Measurements from ENCODE around the gene TAF8.

TAF8 gene

DNA sequence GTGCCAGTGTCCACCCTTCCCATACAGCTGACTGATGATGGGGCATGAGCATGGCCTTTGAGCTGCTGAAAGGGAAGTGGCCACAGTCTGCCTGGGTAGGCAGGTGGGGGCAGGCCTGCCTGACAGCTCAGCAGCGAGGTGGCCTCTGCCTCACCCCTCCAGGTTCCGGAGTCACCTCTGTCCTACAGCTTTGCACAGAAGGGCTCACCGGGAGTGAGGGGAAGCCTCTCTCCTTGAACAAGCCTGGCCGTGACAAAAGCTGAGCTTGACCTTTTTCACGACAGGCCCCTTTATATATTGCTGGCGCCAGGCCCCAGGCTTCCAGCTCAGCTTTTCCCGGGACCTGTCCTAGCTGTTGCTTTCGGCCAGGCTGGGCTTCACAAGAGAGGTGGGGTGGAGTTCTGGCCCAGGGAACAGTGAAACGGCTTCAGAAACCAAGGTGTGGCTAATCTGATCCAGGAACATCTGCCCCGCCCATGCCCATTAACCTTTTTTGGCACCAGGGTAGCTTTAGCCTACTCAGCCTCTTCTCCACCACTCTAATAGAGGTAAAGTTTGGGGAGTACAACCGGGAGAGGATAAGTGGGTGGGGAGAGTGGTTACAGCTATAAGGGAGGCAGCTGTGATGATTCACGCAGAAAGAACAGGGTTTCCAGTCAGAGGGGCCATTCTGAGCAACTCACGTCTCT lies 49.2 kb downstream of the TAF8 start:
- DNase-seq (ENCODE audit: low spot score) = no peak

DNA sequence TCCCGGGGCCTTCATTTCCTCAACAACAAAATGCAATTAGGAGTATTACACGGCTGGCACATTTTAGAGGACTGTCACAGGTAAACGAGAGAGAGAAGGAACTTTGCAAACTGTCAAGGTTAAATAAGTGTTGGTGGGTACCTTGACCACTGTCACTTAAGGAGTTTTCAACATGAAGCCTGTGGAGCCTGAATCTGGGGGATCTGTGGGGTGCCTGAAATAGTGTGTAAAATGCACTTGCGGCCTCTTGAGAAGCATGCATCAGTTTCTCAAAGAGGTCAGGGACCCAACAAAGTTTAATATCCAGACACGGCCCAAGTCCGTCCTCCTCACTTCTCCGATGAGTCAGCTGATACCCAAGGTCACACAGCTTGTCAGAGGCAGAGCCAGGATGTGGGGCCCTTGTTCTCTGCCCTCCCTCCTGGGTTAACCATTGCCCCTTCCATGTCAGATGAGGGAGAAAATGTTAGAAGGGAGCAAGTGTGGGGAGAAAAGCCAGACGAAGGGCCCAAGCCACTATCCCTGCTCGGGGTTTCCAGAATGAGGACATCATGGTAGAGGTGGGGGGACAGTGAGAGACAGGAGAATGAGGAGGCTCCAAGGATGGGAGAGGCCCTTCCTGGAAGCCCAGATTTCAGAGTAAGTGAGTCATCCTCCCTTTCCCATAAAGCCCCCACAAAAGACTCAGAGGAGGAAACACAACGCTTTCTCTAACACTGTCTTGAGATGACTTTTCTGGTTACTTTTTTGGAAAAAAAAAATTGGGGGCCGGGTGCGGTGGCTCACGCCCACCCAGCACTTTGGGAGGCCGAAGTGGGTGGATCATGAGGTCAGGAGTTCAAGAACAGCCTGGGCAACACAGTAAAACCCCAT lies 49.9 kb downstream of the TAF8 start:
- DNase-seq (ENCODE audit: low spot score) = no peak

DNA sequence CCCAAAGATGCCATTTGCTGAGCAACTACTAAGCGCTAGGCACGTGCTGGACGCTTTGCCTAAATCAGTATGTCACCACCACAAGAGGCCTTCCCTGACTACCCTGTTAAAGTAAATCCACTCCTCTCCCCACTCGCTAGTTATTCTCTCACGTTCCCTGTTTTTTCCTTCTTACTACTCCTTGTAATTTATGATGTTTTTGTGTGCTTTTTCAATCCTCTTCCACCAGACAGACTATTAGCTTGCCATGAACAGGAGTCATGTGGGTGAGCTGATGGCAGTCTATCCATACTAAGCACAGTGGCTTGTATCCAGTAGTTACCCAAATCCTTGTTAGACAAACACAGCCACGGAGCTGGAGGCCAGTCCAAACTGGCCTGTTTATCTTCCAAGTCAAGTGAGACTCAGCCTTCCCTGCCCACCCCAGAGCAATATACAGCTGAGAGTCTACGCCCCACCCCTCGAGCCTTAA lies 50.9 kb downstream of the TAF8 start:
- DNase-seq (ENCODE audit: low spot score) = no peak

DNA sequence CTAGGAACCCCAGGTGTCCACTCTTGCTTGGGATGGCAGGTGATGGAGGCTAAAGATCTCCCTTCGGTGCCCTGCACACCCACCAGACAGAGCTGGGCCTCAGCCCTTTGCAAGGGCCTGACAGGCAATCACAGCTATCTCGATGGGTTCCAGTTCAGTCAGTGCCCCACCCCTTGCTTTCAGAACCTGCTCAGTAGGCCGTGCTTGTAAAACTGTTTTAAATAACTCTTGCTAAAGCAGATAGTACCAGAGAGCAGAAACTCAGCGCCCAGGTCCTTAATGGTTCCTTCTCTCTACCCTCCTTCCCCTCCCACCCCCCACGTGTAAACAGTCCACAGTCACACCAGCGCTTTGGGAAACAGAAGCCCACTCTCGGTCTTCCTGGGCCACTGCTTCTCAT lies 52.9 kb downstream of the TAF8 start:
- DNase-seq (ENCODE audit: low spot score) = no peak

DNA sequence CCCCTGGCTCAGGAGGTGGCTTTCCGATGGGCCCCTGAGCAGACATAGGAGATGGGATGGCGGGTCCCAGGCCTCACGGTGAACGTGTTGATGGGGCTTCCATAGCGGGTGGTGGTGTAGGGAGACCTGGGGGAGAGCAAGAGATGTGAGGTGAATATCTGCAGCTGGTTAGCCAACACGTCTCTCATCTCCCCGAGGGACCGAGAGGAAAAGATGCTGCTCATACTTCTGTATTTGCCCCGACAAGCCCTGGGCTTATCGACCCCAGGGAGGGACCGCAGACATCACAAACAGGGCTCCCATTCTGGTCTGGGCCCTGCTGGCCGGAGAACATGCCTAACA lies 53.4 kb downstream of the TAF8 start:
- no peak for DNase-seq (ENCODE audit: low spot score)

DNA sequence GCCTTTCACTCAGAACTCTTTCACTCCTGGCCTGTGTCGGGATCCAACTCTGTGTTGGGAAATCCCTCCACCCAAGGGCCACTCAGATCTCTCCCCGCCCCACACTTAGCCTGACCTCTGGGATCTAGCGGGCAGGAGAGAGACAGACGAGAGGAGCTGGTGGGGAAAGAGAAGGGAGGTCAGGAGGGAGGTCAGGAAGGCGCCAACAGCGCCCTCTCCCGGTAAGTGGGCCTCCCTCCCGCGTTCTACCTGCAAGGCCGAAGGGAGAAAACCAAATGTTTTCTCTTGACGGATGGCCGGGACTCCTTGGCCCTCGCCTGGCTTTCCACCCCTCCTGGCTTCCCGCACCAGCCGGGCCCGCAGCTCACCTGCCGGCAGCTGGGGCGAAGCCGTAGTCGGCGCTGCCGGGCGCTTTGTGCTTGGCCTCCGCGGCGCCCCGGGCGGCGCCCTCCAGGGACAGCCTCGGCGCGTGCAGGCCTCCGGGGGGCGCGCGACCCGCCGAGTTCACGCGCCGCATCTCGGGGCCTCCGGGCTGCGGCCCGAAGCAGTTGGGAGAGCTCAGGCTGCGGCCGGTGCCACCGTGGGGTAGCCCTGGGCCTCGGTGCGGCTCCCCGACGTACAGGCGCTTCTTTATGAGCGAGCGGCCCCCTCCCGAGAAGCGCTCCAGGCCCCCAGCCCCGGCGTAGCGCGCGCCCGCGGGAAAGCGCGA lies 53.9 kb downstream of the TAF8 start:
- peak; percentile 84 for DNase-seq (ENCODE audit: low spot score)

DNA sequence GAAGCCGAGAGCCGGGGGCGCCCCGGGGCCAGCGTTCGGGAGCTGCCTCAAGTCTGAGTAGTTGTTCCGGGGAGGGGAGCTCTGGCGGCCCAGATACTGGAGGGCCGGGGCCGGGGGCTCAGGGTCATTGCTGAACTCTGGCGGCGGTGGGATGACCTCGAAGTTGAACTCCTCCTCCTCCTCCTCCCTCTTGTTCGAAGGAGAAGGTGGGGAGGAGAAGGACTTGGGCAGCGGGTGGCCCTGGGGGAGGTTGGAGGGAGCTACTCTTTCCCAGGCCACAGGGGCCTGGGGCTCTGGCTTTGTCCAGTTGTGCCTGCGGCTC lies 54.4 kb downstream of the TAF8 start:
- no peak for DNase-seq (ENCODE audit: low spot score)

DNA sequence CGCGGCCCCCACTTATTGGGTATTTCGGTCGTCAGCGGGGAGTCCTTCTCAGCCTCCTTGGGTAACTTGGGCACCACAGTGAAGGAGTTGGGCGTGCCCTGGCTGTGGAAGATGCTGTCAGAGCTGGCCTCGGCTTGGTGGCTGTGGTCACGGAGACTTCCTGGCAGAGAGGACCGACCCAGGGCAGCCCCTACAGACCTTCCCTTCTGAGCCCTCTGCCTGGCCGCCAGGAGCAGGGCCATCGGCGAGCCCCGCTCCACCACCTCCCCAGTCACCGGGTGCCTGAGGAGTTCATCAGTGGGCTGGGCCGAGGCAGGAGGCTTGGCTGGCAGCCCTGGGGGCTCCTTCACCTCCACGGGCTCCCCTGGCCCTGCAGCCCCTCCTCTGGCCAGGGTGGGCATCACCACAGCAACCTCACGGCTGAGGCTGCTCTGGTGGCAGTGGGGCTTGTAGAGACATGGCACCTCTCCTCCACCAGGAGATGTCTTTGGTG lies 54.9 kb downstream of the TAF8 start:
- DNase-seq (ENCODE audit: low spot score) = peak; percentile 25

DNA sequence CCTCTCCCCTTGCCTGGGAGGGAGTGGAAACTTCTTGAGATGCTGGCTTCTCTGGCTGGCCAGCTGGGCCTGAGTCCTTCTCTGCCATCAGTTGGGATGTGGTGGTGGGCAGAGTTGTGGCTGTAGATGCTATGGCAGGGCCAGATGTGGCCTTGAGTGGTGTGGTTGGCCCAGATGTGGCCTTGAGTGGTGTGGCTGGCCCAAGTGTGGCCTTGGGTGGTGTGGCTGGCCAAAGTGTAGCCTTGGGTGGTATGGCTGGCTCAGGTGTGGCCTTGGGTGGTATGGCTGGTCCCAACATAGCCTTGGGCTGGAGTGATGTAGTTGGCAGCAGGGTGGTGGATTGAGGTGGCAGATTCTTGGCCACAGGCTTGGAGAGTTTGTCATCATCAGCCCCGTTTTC lies 55.4 kb downstream of the TAF8 start:
- DNase-seq (ENCODE audit: low spot score) = no peak

DNA sequence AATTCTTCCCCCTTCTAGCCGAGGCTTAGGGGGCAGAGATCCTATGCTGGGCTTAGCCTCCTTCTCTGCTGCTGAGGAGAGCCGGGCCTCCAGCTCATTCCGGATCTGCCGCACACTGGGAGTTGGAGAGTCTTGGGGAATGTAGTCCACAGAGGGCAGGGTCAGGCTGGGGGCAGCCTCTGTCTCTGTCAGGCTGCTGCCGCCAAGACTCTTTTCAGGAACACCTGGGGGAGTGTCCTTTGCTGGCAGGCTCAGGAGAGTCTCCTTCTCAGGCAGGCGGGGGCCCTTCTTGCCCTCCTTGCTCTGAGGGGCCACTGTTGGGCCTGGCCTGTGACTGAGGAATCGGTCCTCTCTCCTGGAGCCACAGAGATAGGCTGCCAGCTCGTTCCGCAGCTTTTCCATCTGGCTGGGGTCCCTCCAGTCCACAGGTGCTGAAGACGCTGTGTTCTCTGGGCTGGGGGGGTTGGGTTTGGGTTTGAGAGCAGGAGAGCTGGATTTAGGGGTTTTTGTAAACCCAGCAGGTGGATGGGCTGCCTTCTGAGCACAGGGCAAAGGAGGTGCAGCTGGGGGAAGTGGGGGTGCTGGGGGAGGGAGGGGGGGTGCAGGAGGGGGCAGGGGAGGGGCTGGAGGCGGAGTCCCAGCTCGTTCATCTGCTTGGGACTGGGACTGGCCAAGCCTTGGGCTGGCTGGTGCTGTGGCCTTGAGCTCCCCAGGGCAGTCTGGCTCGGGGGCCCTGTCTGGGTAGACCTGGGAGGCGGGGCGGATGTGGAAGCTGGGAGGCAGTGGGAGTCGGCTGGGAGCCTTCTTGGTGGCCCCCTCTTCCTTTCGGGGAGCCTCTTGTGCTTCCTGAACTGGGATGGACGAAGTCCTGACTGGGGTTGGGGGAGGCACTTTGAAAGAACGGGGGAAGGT lies 56.0 kb downstream of the TAF8 start:
- DNase-seq (ENCODE audit: low spot score) = no peak

DNA sequence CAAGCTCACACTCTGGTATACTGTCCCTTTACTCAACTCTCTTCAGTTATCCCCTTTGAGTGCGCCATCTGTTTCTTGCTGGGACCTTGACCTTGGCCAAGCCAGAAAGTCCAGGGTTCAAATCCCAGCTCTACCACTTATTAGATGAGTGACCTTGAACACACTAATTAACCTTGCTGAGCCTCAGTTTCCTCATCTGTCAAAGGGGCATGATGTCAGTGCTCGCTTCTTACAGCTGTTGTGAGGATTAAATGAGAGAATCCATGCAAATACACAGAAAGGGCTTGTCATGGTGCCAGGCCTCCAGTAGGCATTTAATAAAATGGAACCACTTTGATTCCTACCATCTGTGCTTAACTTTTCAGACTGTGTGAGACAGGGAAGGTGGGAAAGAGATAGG lies 57.7 kb downstream of the TAF8 start:
- no peak for DNase-seq (ENCODE audit: low spot score)

DNA sequence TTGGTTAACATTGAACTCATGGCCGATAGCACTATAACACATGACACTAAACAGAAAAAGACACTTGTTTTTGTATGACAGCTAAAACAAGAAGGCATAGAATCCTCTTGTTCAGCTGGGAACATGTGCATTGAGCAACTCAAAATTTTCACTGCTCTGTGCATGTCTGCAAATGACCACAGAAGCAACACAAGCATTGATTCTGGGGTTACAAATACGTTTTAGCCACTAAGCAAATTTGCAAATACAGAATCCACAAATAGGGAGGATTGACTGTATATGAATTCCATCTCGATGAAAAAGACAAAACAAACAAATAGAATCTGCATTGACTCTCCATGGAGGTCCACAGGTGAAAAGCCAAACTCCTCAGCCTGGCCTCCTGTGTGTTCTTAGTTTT lies 60.4 kb downstream of the TAF8 start:
- no peak for DNase-seq (ENCODE audit: low spot score)

DNA sequence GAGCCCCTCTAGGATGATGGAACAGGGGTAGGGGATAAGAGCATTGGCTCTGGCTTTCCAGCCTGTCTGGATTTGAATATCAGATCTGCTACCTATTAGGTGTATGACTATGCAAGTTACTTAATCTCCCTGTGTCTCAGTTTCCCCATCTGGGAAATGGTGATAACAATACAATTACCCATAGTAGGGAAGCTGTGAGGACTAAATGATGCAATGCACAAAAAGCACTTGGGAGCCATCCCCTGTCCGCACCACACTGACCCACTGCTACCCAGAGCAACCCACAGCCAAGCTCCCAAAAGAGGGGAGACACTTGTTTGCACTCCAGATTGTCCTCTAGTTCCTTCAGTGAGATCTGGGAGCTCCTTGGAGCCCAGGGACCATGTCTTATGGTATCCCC lies 62.0 kb downstream of the TAF8 start:
- DNase-seq (ENCODE audit: low spot score) = no peak

DNA sequence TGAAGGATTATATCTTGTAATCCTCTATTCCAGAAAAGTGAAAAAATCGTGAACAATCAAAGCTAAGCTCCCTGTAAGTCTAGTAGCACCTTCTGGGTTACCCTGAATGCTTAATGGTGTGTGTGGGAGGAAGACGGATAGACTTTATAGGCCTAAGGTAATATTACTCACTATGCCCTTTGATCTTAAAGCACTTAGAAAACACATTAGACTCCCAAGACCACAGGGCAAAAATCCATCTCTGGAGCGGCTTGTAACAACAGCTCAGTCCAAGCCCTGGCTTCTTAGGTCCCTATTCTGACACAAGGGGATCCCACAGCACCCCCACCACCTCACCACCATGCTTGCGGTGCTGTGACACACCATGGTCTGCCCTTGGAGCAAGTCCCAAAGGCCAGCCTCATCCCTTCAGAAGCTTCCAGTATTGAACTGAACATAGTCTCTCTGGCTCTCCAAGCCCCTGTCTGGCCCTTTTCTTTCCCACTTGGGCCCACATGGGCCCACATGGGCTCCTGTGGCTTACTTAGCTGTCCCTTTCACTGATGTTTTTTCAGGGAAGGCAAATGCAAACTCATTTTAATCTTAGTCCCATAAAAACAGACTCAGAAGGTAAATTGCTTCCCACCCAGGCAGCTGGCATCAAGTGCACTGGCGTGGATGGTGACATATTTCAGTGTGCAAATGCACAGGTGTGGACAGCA lies 63.8 kb downstream of the TAF8 start:
- no peak for DNase-seq (ENCODE audit: low spot score)

DNA sequence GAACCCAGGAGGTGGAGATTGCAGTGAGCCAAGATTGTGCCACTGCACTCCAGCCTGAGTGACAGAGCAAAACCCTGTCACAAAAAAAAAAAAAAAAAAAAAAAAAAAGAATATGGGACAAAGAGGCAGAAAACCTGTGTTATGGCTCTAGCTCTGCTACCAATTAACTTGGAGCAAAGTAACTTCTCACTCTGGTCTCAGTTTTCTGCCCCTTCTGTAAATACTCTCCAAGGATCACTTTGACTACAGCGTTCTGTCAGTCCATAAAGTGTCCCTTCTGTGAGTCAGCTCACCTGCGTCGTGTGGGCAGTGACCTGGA lies 67.5 kb downstream of the TAF8 start:
- DNase-seq (ENCODE audit: low spot score) = no peak

DNA sequence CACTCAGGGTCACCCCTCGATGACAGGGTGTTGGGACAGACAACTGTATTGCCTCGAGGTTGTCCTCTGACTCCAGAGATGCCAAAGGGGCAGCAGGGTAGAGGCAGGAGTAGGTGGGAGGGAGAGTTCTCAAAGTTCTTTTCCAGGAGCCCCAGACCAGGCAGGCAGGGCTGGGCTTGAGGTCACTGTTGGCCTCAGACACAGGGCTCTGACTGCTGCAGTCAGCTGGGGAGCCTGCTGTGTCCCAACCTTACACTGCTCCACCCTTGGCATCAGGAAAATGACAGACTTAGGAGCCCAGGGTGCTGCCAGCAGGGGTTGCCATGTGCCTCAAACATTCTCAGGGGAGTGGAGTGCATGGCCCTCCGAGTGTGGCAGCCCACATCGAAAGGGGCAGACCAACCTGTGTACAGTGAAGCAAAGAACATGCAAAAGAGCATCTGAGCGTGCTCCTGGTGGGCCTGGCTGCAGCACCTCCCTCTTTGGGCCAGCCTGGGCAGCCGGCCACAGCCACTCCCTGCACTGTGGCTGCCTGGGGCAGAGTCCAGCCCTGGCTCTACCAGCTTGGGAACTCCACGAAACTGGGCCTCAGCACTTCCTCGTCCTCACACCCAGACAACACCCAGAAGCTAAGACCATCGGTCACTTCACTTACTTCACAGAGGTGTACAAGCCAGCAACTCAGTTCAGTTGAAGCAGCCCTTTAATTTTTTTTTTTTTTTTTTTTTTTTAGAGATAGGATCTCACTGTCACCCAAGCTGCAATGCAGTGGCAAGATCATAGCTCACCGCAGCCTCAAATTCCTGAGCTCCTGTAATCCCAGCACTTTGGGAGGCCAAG lies 68.1 kb downstream of the TAF8 start:
- no peak for DNase-seq (ENCODE audit: low spot score)

DNA sequence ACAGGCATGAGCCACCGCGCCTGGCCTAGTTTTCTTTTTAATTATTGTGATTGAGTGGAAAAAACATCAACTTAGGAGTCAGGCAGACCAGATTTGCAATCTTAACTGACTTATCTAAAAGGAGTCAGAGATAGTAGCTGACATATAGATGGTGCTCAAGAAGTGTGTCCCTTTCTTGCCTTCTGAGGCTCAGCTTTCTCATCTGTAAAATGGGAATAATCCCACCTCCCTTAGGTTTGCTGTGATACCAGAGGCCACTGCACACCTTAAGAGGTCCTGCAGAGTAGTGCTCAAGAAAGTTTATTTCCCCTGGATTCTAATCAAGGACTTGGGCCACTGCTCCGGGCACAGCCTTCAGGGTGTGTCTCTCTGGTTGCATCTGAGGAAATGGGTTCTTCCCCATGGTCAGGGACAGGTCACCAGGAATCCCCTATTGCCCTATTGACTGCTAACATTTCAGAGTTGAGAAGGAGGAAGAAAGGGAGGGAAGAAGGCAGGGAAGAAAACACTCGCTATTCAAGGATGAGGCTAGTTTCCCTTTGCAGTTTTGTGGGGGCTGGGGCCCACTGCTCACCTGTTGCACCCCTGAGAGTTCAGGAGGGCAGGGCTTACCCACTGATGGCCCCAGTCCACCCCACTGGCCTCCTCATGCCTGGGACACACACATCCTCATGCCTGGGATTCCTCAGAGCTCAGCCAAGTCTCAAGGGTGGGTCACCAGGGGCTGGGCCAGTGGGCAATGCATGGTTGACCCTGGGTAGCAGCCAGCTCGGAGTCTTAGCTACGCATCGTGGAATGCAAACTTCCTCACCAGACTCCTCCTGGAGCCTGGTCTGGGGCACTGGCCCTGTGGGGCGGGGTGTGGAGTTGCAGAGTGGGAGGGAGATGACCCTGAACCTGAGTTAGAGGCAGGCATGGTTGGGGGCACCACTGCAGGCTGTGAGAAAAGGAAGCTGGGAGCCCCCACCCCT lies 70.9 kb downstream of the TAF8 start:
- DNase-seq (ENCODE audit: low spot score) = no peak

DNA sequence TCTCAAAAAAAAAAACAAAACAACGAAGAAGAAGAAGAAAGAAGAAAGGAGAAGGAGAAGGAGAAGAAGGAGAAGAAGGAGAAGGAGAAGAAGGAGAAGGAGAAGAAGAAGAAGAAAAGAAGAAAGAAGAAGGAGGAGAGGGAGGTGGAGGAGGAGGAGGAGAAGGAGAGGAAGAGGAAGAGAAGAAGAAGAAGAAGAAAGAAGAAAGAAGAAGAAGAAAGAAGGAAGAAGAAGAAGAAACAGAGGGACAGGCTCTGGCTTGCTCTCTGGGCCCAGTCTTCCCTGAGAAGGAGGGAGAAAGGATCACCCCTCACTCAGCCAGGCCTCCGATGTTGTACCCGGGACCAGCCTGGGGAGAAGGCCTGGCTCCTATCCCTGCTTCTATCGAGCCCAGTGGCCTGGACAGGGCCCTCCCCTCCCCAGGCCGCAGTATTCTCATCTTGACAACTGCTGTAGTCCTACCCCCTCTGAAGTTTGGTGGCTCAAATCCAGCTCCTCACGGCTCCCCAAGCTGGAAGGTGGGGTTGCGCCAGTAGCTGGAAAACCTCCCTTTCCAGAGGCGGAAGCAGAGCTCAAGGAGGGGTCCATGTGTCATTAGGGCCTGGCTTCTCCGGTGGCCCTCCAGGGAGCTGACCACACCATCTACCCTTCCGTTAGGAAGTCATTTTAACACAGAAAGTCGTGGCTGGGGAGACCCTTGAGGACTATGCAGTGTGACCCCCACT lies 73.2 kb downstream of the TAF8 start:
- no peak for DNase-seq (ENCODE audit: low spot score)

Measured in germinal center (tissue), 1 donor.